Fibroblast of peridontal ligament (primary cell): ENCODE results near the gene SHROOM3.

ENCODE experiments used
- DNase-seq: peaks from one replicate; pipeline ENCODE4 v3.0.0-alpha.2; 2010; ENCODE audit errors: extremely low read depth

SHROOM3 gene

DNA sequence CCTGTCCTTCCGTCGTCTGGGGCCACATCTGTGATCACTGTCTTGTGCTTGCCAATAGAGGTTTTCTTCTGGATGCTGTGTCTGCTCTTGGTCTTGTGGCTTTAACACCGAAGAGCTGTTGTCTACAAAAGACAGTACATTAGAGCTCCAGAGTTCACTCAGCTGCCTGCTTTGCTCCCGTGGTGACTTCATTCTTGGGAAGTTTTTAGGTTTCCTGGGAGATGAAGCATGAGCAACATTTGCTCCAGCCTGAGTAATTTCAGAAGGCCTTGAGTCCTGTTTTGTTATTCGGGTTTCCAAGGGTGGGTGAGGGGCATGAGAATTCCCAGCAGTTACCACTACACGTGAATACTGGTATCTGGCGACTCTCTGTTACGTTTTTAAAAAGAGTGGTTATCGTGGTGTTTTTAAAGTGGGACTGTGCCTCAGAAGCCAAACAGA is 189.2 kb downstream of the SHROOM3 start:
- peak; percentile 98 for DNase-seq

- peak; percentile 27 for DNase-seq
These were observed 190.1 kb downstream of the SHROOM3 start for GRCh38 chr4:76624931-76625715.

GRCh38 chr4:76626686-76627465 is 191.8 kb downstream of the SHROOM3 start:
- DNase-seq: no peak

DNA sequence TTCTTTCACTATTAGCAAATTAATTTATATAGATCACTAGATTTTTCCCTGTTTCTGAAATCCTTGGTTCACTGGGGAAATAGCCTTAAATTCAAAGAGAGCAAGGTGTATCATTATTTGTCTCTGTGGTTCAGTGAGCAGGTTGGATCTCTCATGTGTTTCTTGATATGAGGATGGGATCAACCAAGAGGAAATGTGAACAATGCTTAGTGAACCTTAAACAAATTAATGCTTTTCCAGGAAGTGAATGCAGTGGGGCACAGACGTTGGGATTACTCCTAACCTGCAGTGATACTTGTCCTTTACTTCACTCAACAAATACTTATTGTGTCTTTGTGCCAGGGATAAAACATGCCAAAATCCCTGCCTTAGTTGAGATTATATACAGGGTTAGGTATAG is 193.2 kb downstream of the SHROOM3 start:
- DNase-seq: no peak

DNA sequence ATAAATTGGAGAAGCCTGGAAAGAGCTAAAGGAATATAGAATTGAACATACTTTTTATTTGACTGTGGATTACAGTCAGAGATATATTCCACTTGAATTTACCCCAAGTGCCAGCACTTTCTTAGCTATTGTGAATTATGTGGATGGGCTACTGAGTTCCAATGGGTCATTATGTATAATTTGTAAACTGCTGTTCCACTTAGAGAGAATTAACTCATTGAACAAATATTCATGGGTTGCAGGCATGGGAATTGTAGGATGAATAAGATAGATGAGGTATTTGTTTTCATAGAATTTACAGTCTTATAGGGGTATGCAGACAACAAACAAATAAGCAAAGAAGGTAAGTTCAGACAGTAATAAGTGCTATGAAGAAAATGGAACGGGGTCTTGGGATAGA is 195.7 kb downstream of the SHROOM3 start:
- DNase-seq: peak; percentile 35

- peak; percentile 42 for DNase-seq
These were observed 199.2 kb downstream of the SHROOM3 start for GRCh38 chr4:76634220-76634619.

GRCh38 chr4:76637712-76638361 is 202.8 kb downstream of the SHROOM3 start:
- peak; percentile 31 for DNase-seq

GRCh38 chr4:76639288-76639687 is 204.3 kb downstream of the SHROOM3 start:
- DNase-seq: peak; percentile 36

DNA sequence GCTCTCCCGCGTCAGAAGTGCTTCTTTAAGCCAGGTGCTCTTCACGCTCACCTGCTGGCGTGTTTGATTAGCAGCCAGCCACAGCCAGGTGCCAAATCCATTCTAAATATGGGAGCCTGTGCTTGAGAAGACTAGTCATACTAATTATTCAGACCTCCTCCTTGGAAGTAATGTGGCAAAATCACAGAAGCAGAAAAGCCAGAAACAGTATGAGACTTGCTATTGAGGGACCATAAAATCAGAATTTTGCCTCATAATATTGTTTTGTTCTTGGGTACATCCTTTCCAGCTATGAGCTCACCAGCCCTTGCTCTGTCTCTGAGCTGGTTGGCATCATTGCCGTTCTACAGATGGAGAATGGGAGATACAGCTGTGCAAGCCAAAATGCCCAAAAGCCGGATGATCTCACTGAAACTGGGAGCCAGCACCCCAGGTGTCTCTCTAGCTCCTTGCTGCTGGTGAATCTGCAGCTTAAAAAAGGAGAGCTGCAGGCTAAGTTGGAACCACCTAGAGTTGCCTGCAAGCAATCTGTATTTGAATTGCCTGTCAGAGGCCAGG is 205.4 kb downstream of the SHROOM3 start:
- DNase-seq: no peak

DNA sequence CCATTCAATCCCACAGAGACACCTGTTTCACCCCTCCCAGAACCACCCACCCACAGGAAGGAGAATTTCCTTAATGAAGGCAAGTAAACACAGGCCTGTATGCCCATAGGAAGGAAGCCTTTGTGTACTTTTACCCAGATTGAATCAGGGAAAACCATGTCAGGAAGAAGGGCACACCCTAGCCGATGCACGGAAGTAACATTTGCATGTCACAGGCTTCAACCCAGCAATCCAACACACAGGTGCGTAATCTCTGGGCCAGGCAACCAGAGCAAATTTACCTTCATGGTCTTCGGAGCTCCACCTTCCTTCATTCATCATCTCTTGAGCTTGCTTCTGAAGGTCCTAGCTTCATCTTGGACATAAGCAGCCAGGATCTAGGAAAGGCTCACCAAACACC is 206.3 kb downstream of the SHROOM3 start:
- no peak for DNase-seq

- no peak for DNase-seq
These were observed 206.7 kb downstream of the SHROOM3 start for GRCh38 chr4:76641758-76642157.

DNA sequence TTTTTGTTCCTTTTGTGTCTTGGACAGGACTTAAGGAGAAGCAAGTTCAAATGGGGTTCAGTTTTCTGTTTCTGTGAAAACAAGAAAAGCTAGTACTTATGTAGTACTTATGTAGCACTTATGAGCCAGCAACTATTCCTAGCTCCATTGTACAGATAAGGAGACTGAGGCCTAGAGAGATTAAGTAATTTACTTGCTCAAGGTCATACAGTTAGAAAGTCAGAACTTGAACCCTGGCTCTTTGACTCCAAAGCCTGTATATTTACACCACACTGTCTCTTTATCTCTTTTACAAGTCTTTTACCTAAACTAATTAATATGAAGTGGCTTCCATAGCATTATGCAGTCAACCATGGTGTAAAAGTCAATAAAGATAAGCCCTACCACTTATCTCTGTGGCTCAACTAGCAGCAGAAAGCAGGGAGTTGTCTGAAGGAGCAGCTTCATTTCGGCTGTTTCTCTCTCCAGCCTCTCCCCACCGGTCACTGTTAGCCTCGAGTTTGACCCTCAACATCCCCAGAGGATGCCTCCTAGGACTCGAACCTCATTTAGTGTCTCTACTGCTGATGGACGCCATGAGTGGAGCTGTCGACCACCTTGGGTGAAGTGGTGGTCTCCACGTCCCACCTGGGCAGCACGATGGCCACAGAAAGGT is 209.9 kb downstream of the SHROOM3 start:
- no peak for DNase-seq

DNA sequence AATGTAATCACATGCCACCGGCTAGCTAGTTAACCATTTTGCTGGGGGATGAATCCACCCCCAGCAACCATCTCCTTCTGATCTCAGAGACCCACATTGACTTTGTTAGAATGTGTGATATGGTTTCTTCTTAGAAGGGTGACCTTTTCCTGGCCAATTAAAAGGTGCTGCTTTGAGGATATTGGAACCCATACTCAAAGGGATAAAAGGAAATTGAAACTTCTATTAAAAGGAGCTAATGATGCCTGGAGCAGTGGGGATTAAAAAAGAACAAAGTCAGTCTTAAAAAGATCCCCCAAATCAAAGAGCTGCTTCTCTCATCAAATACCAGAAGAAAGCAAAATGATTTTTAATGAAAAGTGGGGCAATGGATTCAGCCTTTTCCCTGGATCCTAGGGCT is 214.1 kb downstream of the SHROOM3 start:
- no peak for DNase-seq

GRCh38 chr4:76651616-76652015 is 216.6 kb downstream of the SHROOM3 start:
- no peak for DNase-seq

DNA sequence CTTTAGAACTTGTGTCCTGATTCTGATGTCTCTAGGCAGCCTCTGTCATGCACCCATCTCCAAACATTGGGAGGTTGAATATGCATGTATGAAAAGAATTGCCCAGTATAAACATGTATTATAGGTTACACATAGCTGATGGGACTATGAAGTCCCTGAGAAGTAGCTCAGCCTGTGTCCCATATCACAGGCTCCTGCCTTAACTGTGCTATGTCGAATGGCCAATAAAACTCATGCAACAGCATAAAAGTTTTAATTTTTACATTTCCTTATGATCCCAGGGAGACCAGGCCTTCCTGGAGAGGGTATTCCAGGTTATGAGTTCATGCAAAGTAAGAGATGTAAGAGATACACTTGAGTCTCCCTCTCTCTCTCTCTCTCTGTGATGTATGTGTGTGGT is 217.4 kb downstream of the SHROOM3 start:
- DNase-seq: no peak

DNA sequence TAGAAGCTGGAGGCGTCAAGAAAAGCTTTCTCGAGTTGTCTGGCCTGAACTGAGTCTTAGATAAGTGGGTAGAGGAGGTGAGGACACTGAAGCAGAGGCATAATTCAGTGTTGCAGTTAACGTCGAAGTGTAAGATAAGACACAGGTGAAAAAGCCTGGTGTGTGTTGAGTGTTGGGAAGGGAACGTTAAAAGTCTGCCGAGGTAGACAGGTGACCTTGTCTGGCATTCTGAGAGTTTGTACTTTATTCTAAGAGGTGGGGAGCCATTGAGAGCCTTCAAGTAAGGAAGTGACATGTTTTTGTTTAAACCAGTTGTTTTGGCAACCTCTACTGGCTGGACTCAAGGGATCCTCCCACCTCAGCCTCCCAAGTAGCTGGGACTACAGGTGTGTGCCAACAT is 219.1 kb downstream of the SHROOM3 start:
- no peak for DNase-seq

GRCh38 chr4:76654791-76655190 is 219.8 kb downstream of the SHROOM3 start:
- DNase-seq: peak; percentile 63

DNA sequence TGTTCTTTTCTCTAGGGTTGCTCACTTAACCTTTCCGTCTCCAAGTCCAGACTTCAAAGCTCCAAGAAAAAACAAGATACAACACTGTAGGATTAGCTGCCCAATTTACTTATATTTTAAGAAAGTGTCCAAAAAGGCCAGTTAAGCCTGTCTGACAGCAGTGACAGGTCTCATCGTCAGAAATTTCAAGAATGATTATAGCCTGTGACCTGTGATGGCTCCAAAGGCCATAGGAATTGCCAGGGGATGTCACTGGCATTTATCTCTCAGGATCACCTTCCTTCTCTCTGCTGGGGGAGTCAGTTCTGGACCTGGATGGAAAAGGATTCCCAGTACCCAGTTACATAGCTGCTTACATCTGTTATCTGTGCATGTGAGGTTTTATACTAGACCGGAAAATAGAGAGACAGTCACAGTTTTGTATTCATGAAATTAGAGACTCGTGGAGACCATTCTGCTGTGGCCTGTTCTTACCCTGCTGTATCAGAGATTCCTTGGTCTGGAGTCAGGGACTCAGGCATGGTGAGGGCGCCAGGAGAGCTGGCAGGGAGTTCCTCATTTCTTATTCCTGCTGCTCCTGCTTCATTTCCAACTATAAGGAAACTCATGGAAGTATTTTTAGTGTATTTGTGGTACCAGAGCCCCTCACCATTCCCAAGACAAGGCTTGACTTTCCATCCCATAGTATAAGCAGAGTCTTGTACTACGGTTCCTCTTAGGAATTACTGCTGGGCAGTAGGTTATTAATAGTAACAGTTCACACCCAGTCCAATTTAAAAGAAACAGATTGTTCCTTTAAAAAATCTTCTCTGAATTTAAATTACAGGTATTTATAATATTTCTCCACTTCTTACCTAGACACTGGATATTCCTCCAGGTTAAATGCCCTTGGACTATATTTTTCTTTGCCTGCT is 220.8 kb downstream of the SHROOM3 start:
- no peak for DNase-seq

- no peak for DNase-seq
These were observed 222.4 kb downstream of the SHROOM3 start for GRCh38 chr4:76657443-76657842.

GRCh38 chr4:76658231-76659102 is 223.4 kb downstream of the SHROOM3 start:
- peak; percentile 95 for DNase-seq
